ENCODE measurements around the gene CLEC2B.
"Not testable (repeated sequence)": the region's sequence is repeated elsewhere in the genome, so short reads cannot be mapped to it uniquely, and the experiment has no call there.

The CLEC2B gene

DNA sequence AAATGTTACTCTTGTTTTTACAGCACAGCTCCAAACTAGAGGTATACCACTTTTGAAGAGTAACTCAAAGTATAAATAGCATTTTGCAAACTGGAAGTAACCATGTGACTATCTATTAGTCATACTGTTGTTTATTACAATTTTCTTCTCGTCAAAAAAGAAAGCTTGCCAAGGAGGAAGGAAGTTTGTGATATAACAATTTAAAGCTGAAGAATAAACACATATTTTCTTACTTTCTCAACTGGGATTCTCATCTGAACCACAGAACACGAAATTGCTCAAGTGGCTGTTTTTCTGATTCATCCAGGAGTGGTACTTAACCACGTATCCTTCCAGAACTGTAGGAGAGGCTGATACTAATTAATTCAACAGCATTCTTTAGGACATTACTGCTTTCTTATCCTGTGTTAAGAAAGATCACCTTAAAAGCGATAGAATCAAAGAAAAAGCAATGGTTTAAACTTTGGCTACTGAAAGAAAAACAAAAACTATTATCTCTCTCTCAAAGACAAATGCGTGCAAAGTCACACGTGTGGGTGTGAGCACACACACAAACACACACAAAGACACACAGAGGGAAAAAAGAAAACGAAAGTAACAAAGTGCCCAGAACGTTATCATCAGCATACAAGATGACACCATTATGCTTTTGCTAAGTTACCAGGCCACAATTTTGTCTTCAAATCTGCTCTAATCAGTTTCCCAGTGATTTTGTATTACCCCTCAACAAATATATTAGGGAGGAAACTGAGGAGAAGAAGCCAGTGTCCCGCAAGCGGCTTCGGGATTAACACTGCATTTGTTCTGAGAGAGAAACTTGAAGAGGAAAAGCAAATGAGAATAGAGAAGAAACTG, at the start of gene CLEC2B:
Gene CLEC2B (minus strand): TSS at position 48 of the 855 bp plus-strand sequence.
- no peak for DNase-seq

DNA sequence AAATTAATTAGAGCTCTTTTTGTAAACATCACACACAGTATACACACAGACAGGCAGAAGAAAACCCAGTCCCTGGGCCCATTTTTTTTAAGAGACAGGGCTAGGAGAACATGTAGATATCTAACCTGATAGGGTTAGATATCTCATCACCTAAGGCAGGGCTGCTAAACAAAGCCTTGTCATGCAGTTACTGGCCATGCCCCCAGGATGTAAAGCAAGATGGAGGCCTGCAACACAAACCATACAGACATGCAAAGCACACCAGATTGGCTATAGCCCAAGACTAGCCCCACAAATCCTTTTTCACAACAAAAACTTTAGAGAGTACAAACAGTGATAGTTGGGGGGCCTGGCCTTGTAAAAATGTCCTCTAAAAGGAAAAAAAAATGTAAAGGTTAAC, 42.6 kb upstream of the CLEC2B start:
- no peak for DNase-seq

GRCh38 chr12:9910716-9911421, 41.7 kb upstream of the CLEC2B start:
- no peak for DNase-seq

DNA sequence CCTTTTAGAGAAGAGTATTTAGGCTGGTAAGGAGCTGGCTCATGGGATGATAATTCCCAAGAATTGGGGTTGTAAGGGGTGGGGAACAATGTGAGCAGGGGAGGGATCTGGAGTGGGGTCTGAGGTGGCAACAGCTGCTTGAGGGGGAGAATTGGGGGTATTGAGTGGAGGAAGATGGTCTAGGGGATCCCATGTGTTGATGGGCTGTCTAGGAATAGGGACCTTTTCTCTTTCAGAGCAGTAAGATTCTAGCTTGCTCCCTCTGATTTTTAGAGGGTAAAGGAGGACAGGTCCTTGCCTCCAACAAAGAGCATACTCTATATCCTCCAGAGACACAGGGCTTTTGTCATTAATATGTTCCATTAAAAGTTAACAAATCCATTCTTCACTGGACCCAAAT, 40.6 kb upstream of the CLEC2B start:
- DNase-seq, result no peak

GRCh38 chr12:9908350-9908749, 39.2 kb upstream of the CLEC2B start:
- DNase-seq, result no peak

GRCh38 chr12:9907769-9908168, 38.6 kb upstream of the CLEC2B start:
- no peak for DNase-seq

GRCh38 chr12:9906873-9907272, 37.7 kb upstream of the CLEC2B start:
- DNase-seq, result no peak

DNA sequence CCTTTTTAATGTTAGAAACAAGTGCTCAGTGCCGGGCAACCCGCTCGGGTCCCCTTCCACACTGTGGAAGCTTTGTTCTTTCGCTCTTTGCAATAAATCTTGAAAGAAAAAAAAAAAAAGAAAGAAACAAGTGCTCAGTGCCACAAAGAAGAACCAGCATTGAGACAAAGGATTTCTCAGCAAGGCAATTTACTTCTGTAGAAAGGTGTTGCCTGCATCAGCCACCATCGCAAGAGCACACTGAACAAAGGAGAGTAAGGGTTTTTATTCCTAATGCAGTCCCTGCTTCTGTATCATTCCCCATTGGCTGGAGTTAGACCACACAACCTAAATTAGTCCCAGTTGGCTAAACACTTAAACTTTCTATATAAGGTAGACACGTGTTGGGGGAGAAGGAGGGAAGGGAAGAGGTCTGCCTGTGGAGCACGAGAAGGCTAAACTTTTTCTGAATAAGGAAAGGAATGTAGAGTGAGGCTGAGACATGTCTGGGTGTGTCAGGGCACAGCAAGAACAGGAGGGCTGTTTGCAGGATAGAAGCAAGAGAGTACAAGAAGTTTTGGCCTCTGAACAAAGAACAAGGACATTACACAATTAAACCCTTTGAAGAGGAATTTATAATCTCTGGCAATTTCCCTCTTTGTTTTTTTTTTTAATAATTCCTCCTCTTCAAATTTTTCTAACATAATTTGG, 33.5 kb upstream of the CLEC2B start:
- DNase-seq, result no peak

DNA sequence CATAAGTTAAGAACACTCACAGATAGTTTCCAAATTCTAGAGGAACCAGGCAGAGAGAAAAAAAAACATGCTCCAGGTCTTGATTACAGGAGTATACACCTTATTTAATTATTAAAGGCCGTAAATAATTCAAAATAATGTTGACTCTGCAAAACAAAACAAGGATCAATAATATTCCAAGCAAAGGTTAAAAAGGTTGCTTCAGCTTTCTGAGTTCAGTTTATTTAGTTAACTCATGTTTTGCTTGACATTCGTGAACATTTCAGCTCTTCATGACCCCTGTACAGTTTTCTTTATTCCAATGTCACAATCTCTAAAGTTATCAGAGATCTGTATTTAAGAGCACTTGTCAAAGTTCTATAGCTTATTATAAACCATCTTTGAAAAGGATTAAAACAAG, 31.8 kb upstream of the CLEC2B start:
- DNase-seq, result no peak

DNA sequence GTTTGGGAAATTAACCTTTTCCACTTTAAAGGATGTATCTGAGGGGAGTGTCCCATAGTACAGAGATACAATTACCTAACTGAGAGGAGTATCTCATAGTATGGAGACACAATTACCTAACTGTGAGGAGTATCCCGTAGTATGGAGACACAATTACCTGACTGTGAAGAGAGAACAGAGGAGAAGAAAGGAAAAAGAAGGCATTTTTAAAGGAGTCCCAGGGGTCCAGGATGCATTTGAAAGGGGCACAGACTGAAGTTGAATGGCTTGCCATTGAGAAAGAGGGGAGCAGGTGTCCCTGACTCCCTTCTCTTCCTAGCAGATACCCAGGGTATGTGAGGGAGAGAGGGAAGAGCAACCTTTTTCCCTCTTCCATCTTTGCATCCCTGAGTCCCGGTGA, 30.1 kb upstream of the CLEC2B start:
- DNase-seq, result no peak

DNA sequence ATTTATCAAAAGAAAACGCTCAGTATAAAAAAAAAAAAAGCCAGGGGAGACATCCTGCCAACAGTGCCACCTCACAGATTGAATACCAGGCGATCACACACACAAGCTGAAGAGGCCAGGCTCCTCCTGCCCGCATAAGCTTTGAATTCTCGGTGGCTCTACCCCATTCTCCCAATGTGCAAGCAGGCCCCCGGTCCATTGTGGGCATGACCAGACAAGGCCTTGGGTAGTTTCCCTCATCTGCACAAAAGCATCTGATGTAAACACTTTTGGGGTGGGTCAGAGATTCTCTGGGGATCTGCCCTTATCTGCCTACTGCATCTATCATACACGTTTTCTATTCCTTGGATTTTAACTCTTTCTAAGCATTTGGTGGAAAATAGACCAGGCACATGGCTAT, 28.4 kb upstream of the CLEC2B start:
- no peak for DNase-seq

DNA sequence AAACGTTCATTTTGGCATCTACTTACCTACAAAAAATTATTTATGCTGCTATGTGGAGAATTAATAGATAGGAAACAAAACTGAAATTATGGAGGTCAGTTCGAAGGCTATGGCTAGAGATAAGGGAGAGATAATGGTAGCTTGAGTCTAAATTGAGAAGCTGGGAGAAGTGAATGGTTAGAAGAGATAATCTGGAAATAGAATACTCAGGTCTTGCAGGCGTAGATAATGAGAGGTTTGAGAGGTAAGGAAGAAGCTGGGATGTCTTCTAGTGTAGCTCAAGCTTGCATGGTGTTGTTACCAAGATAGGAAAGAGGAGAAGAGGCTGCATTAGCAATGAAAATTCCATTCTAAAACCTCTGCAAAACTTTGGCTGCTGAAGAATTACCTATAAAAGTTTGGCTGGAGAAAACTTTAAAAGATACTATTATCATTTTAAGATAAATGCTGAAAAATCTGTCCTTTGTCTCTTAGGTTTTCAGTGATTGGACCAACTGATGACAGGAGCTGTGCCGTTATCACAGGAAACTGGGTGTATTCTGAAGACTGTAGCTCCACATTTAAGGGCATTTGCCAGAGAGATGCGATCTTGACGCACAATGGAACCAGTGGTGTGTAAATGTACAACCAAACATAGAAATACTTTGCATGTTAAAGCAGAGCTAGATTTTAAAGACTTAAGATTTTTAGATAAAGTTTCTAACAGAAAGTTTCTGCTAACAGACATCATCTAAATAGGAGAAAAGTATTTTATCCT, 26.2 kb upstream of the CLEC2B start:
- DNase-seq, result no peak

GRCh38 chr12:9888665-9889273, 19.6 kb upstream of the CLEC2B start:
- DNase-seq, result no peak

GRCh38 chr12:9883175-9883574, 14.0 kb upstream of the CLEC2B start:
- no peak for DNase-seq

DNA sequence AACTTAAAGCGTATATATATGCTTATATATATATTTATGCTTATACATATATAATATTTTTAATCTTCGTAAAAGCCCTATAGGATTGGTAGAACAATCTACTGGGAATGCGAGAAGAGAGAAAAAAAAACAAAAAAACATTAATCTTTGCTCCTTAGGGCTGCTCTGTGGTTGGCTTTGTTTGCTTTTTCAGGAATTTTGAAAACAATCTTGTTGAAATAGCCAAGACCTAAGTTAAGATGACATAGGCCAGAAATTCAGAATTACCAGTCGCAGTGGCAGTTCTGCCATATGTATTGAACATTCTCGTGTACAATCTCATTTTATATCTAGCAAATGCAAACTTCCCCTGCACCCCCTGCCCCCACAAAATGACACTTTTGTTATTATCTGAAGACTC, 12.8 kb upstream of the CLEC2B start:
- no peak for DNase-seq

DNA sequence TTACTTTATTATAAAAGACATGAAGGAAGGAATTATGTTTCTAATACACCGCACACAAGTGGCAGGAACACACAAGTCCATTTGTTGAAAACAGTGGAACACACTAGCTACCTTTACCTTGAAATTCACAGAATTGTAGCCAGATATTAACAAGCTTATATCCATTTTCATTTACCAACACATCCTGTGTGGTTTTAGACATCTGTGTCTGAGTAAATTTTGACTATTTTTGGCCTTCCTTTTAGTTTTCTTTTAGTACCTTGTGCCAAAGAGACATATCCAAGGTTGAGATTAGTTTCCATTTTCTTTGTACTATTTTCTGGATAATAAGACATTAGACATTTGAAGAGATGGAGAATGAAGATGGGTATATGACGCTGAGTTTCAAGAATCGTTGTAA, 12.1 kb upstream of the CLEC2B start, which contains the start of gene KLRF2:
Gene KLRF2 (plus strand): TSS at position 244 of the 400 bp plus-strand sequence. CDS start 107 bp downstream, at position 351.
- DNase-seq, result no peak

- no peak for DNase-seq
Measured at GRCh38 chr12:9880532-9881078, 11.5 kb upstream of the CLEC2B start.

- not testable (repeated sequence) for DNase-seq
Measured at GRCh38 chr12:9876120-9876519, 7.0 kb upstream of the CLEC2B start.

- no peak for DNase-seq
Measured at GRCh38 chr12:9872742-9873141, 3.6 kb upstream of the CLEC2B start.

GRCh38 chr12:9872162-9872561, 3.0 kb upstream of the CLEC2B start:
- DNase-seq, result no peak

DNA sequence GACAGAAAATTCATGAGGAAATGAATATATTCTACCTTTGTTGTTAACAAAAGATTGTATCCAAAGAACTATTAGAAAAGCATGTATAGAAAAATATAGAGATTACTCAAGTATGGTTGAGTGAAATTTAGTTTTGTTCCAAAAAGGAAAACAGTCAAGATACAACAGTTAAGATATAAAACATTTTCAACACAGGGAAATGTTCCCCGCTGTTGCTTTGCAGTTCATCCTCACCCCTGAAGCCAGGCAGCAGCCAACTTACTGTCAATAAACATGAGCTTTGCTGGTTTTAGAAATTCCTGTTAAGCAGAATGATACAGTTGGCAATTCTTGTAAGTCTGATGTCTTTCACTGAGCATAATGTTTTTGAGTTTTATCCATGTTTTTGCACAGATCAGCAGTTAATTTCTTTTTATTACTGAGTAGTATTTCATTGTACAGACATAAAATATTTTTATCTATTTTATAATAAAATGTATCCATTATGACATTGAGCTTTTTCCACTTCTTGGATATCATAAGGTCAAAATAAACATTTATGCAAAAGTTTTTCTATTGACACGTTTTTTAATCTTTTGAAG, 1.2 kb upstream of the CLEC2B start:
- no peak for DNase-seq

DNA sequence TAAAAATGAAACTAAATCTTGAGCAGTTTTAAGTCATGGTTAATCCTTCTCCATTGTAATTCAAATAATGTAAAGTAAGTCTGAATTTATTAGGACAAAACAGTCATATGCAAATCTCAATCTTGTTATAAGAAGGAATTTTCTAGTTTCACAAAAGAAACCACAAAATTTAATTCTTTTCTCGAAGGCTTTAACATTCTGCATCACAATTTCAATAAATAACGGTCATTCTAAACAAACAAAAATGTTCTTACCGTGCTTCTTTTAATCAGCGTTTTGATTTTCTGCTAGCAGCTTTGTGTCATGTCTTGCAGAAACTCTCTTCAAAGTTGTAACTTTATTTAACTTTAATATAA, 225 bp downstream of the CLEC2B start:
- no peak for DNase-seq
